Right ventricle myocardium inferior (tissue), 1 donor: ENCODE data around the gene SLC50A1. TPM values are rescaled to one million over a fixed set of nuclear protein-coding genes. Genes with fewer than 3 reads are reported as not detected.

Source experiments
- total RNA-seq: library from RNA; stranded (reverse); fragmentation: NEBNext Ultra II Directional; extraction: Animal tissue kit (Norgen Biotek cat#: 25700); gene quantifications from one replicate; pipeline ENCODE4 v1.2.1, GENCODE V29; 2021
- donor health status: DM: no; HTN: yes; CAD: no; lungs with severe emphysema.

Gene SLC50A1
- total RNA-seq, 1 donor from 2014 or later = 9.3 TPM

Other genes with a start within 250 kb of the SLC50A1 start
- gene PMVK, start 199.1 kb upstream of the SLC50A1 start, total RNA-seq = 71.1 TPM
- gene PBXIP1, start 179.8 kb upstream of the SLC50A1 start, total RNA-seq = 55.9 TPM
- gene PYGO2, start 174.1 kb upstream of the SLC50A1 start, total RNA-seq = 16.0 TPM
- gene SHC1, start 165.1 kb upstream of the SLC50A1 start, total RNA-seq = 60.4 TPM
- 22.2 TPM for gene CKS1B, start 161.2 kb upstream of the SLC50A1 start, total RNA-seq
- 30.8 TPM for gene FLAD1, start 152.5 kb upstream of the SLC50A1 start, total RNA-seq
- gene LENEP, start 142.3 kb upstream of the SLC50A1 start, total RNA-seq = not detected
- 53.3 TPM for gene ZBTB7B, start 133.1 kb upstream of the SLC50A1 start, total RNA-seq
- 0.35 TPM for gene DCST2, start 102.1 kb upstream of the SLC50A1 start, total RNA-seq
- not detected for gene DCST1, start 102.0 kb upstream of the SLC50A1 start, total RNA-seq
- gene ADAM15, start 84.5 kb upstream of the SLC50A1 start, total RNA-seq = 101 TPM
- gene EFNA4, start 72.1 kb upstream of the SLC50A1 start, total RNA-seq = 2.1 TPM
- gene EFNA3, start 57.0 kb upstream of the SLC50A1 start, total RNA-seq = 1.1 TPM
- gene EFNA1, start 8.0 kb upstream of the SLC50A1 start, total RNA-seq = 43.9 TPM
- 55.7 TPM for gene DPM3, start 4.7 kb downstream of the SLC50A1 start, total RNA-seq
- 118 TPM for gene KRTCAP2, start 37.5 kb downstream of the SLC50A1 start, total RNA-seq
- gene TRIM46, start 38.0 kb downstream of the SLC50A1 start, total RNA-seq = 0.16 TPM
- 5.7 TPM for gene THBS3, start 72.0 kb downstream of the SLC50A1 start, total RNA-seq
- gene MTX1, start 72.8 kb downstream of the SLC50A1 start, total RNA-seq = 16.5 TPM
- gene ENTREP3, start 119.6 kb downstream of the SLC50A1 start, total RNA-seq = 14.5 TPM
- 55.4 TPM for gene SCAMP3, start 126.5 kb downstream of the SLC50A1 start, total RNA-seq
- gene CLK2, start 137.7 kb downstream of the SLC50A1 start, total RNA-seq = 20.9 TPM
- gene HCN3, start 141.6 kb downstream of the SLC50A1 start, total RNA-seq = 1.8 TPM
- not detected for gene PKLR, start 165.6 kb downstream of the SLC50A1 start, total RNA-seq
- gene FDPS, start 173.0 kb downstream of the SLC50A1 start, total RNA-seq = 80.0 TPM
- 24.3 TPM for gene RUSC1, start 185.0 kb downstream of the SLC50A1 start, total RNA-seq